Osteoblast (primary cell): ENCODE measurements around the gene PEX6. TPM values are rescaled to one million over a fixed set of nuclear protein-coding genes. Genes with fewer than 3 reads are reported as not detected.

Source experiments
- DNase-seq: peaks from one replicate; pipeline ENCODE4 v3.0.0; 2011; ENCODE audit warnings: low spot score, mixed read lengths; ENCODE audit not compliant: insufficient read length; ENCODE audit errors: missing footprints
- H2AFZ ChIP-seq: 2 replicates; pipeline ENCODE4 v1.6.0; 2011; ENCODE audit warnings: mild to moderate bottlenecking, low read length
- H3K27ac ChIP-seq: 2 replicates; pipeline ENCODE4 v1.5.1; 2011; ENCODE audit warnings: mild to moderate bottlenecking, low read depth, low read length, moderate library complexity
- H3K27me3 ChIP-seq: 2 replicates; pipeline ENCODE4 v1.6.0; 2012; ENCODE audit warnings: mild to moderate bottlenecking, control low read depth, inconsistent platforms, low read length, moderate library complexity; ENCODE audit not compliant: insufficient read depth
- H3K36me3 ChIP-seq: 2 replicates; pipeline ENCODE4 v1.5.1; 2011; ENCODE audit warnings: mild to moderate bottlenecking, low read length, control low read depth, moderate library complexity; ENCODE audit not compliant: insufficient read depth
- H3K4me1 ChIP-seq: 2 replicates; pipeline ENCODE4 v1.5.1; 2011; ENCODE audit warnings: mild to moderate bottlenecking, low read length, control low read depth, moderate library complexity; ENCODE audit not compliant: insufficient read depth
- H3K4me2 ChIP-seq: 2 replicates; pipeline ENCODE4 v1.6.0; 2011; ENCODE audit warnings: mild to moderate bottlenecking, low read length; ENCODE audit not compliant: insufficient read depth
- H3K4me3 ChIP-seq: fragments of 200-600 bp; sonication (generic); 3 replicates; pipeline ENCODE4 v1.5.1; 2012; ENCODE audit warnings: mild to moderate bottlenecking, low read length, inconsistent platforms; ENCODE audit not compliant: insufficient read depth
- H3K79me2 ChIP-seq: 2 replicates; pipeline ENCODE4 v1.6.0; 2012; ENCODE audit warnings: mild to moderate bottlenecking, low read length, control low read depth, inconsistent platforms; ENCODE audit not compliant: insufficient read depth
- H3K9me3 ChIP-seq: 2 replicates; pipeline ENCODE4 v1.5.1; 2011; ENCODE audit warnings: low read depth, low read length, control low read depth
- H4K20me1 ChIP-seq: 2 replicates; pipeline ENCODE4 v1.6.0; 2012; ENCODE audit warnings: mild to moderate bottlenecking, low read length, control low read depth; ENCODE audit not compliant: insufficient read depth
- CTCF ChIP-seq: IDR thresholded peaks from 2 replicates; pipeline ENCODE4 v1.5.1; 2011; ENCODE audit warnings: mild to moderate bottlenecking, low read depth, low read length, moderate library complexity; ENCODE audit errors: extremely low read depth
- total RNA-seq: library from RNA; depleted of rRNA; stranded (reverse); fragments of >200 nt; gene quantifications from 2 replicates; pipeline ENCODE4 v1.2.3, GENCODE V29; 2012

PEX6 gene
- total RNA-seq, 1 donor: 23.5 TPM

DNA sequence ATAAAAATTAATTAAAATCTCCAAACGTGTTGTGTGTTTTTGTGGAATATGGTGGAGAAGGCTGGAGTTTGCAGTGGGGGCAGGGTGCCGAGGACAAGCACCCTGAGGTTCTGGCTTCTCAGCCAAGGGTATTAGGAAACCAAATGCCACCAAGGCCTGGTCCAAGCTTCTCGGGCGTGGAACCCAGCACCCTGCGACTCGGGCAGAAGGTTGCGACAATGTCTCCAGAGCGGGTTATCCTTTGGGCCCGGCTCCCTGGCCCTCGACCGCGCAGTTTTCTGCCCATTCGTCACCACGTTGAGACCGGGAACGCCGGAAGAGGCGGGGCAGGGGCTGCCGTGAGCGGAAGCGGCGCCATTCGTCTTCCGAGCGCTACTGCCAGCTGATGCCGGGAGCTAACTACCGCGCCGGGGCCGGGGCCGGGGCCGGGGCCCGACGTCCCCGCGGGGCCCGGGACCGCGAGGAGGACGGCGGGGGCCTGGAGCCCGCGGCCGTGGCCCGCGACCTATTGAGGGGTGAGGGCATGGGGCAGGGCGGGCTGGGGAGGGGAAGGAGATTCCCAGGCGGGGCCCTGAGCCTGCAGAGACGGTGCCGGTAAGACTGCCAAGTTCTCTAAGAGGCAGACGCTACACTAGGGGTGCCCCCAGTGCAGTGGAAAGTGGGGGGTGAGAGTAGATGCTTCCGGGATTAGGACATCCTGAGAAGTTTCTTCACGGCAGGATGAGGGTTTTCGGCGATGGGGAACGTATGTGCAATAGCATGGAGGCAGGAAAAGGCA is 42.5 kb upstream of the PEX6 start, which contains the start of gene RRP36:
RRP36 (plus strand) TSS at position 354 of the 778 bp plus-strand sequence; CDS start at position 386, 32 bp downstream.
- H3K79me2 ChIP-seq: peaks cover 72% of the 10 kb centered on the region

GRCh38 chr6:43020847-43021246 is 41.9 kb upstream of the PEX6 start:
- H3K36me3 ChIP-seq: peaks cover 61% of the 10 kb centered on the region

More for the DNA sequence above, 42.5 kb upstream of the PEX6 start, which contains the start of gene RRP36:
- Histone ChIP-seq H3K4me3 (peak within 1 kb of the TSS; percentile 97), H4K20me1 (peaks cover 31% of the 10 kb centered on the region), H3K9me3 (no peaks in the 10 kb centered on the region), H3K36me3 (peaks cover 64% of the 10 kb centered on the region), H3K4me2 (peak within 1 kb of the TSS; percentile 91), H3K4me1 (peaks cover 21% of the 10 kb centered on the region), H3K27ac (peak within 1 kb of the TSS; percentile 71), H3K27me3 (no peaks in the 10 kb centered on the region), H2AFZ (peak within 1 kb of the TSS; percentile 93)
- DNase-seq: peak; percentile 98
- TF ChIP-seq CTCF: no peak

DNA sequence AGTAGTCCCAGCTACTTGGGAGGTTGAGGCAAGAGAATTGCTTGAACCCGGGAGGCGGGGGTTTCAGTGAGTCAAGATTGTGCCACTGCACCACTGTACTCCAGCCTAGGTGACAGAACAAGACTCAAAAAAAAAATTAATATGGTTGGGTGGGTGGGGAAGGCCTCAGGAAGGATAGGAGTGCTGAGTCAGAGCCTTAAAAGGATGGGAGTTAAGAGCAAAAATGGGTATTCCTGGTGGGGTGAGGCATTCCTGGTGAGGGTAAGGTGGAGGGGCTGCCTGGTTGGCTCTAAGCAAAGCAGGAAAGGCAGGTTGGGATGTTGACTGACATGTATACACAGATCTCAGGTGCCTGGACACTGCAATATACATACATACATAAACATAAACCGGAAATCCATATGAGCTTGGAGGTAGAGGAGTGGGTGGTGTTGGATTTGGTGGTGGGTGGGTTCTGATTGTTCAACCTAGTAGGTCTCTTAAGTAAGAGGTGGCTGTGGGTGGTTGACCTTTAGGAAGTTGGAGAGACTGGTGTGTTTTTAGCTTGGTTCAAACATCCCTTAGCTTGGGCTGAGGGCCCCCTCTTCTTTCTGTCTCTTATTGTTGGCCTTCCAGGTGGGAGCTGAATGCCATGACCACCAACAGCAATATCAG is 41.2 kb upstream of the PEX6 start:
- TF ChIP-seq CTCF: no peak
- no peaks in the 10 kb centered on the region for H3K27me3 ChIP-seq
- H3K4me1 ChIP-seq: peaks cover 30% of the 10 kb centered on the region
- H3K27ac ChIP-seq: no peak overlapping the region
- no peak overlapping the region for H3K4me2 ChIP-seq
- no peak for DNase-seq
- peaks cover 84% of the 10 kb centered on the region for H3K79me2 ChIP-seq
- H4K20me1 ChIP-seq: peaks cover 40% of the 10 kb centered on the region
- H3K36me3 ChIP-seq: peaks cover 57% of the 10 kb centered on the region
- H3K9me3 ChIP-seq: no peaks in the 10 kb centered on the region
- no peak overlapping the region for H3K4me3 ChIP-seq
- H2AFZ ChIP-seq: no peak overlapping the region

More at GRCh38 chr6:43020847-43021246, 41.9 kb upstream of the PEX6 start:
- H3K27ac ChIP-seq: peak overlapping the region; percentile 71
- no peaks in the 10 kb centered on the region for H3K27me3 ChIP-seq
- peaks cover 37% of the 10 kb centered on the region for H4K20me1 ChIP-seq
- H3K4me1 ChIP-seq: peaks cover 26% of the 10 kb centered on the region
- H3K9me3 ChIP-seq: no peaks in the 10 kb centered on the region
- peak overlapping the region; percentile 97 for H3K4me3 ChIP-seq
- H2AFZ ChIP-seq: peak overlapping the region; percentile 93
- no peak for TF ChIP-seq CTCF
- H3K4me2 ChIP-seq: peak overlapping the region; percentile 91
- DNase-seq: peak; percentile 51
- peaks cover 78% of the 10 kb centered on the region for H3K79me2 ChIP-seq

DNA sequence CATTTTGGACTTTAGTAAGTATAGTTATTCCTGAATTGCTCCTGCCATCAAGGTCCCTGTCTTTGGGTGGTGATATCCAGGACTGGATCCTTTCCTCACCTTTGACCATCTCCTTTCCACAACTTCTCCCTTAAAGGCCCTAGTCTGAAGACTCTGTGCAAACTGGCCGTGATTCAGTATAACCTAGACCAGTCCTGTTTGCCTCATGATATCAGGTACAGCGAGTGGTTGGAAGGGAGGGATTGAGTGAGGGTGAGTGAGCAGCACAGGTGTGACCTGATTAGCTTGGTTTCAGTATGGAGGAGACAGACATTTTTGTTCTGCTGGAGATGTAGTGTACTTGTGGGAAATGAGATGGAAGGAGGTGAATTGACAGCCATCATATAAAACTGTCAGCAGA is 40.2 kb upstream of the PEX6 start:
- no peak overlapping the region for H3K27ac ChIP-seq
- H2AFZ ChIP-seq: no peak overlapping the region
- H3K4me3 ChIP-seq: no peak overlapping the region
- peak; percentile 63 for DNase-seq
- H3K9me3 ChIP-seq: no peaks in the 10 kb centered on the region
- TF ChIP-seq CTCF: no peak
- peaks cover 39% of the 10 kb centered on the region for H4K20me1 ChIP-seq
- H3K27me3 ChIP-seq: no peaks in the 10 kb centered on the region
- H3K4me1 ChIP-seq: peaks cover 35% of the 10 kb centered on the region
- H3K4me2 ChIP-seq: no peak overlapping the region
- peaks cover 48% of the 10 kb centered on the region for H3K36me3 ChIP-seq
- H3K79me2 ChIP-seq: peaks cover 85% of the 10 kb centered on the region
